Activated CD4-positive, alpha-beta T cell treated with anti-CD3 and anti-CD28 coated beads, Interleukin-2, amount 50 U/mL, for 16 hours (primary cell): ENCODE measurements around the gene PARVB.
"Not testable (repeated sequence)": the region's sequence is repeated elsewhere in the genome, so short reads cannot be mapped to it uniquely, and the experiment has no call there.

Experiments
- DNase-seq: peaks from one replicate; pipeline ENCODE4 v3.0.0-alpha.2; 2020

PARVB gene

DNA sequence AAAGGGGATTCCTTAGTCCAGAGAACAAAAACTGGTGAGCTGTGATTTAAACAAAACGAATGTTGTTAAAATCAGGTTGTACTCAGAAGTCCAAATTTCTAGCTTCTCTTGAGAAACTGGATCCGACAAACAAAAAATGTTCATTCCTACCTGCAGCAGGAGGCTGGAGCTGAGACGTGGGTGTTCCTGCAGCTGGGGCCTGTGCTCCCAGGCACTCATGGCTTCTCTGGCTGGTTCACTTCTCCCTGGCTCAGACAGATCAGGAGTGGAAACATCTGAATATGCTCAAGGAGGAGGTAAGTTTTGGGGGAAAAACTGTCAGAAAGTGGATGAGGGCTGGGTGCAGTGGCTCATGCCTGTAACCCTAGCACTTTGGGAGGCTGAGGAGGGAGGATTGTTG, 24.7 kb upstream of the PARVB start:
- DNase-seq = no peak

- no peak for DNase-seq
Observed at GRCh38 chr22:44000123-44000522, 24.0 kb upstream of the PARVB start.

DNA sequence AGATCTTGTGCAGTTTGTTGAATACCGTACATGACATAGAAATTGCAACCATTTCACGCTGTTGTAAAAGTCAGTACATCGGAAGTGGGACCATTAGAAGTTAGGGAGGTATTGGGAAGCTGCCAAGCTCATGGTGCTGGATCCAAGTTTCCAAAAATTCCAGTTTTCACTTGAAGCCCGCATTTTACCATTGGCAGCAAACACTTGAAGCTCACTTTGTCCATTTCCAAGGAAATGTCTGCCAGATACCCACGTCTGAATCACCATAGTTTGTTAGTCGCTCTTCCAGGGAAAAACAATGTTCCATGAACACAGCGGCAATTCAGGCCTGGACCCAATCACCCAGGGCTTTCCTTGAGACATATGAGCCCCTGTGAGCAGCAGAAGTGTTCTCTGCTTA, 22.6 kb upstream of the PARVB start:
- no peak for DNase-seq

GRCh38 chr22:44002324-44002723, 21.8 kb upstream of the PARVB start:
- DNase-seq = no peak

DNA sequence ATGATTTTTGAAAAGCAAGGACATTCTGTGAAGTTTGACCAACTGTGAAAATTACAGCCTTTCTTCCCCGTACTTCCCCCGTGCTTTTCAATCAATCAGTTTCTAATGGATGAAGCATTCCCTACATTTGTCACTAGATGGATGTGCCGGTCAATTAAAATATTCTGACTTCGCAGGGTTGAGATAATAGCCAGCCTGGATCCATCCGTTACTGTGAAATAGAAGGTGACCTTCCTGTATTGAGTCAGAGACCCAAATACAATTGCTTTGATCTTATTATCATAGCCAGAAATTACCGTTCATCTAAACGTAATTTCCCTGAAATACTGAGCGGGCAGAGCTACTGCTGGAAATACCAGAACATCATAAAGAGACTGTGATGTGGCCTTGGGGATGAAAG, 21.1 kb upstream of the PARVB start:
- no peak for DNase-seq

GRCh38 chr22:44003405-44004103, 20.5 kb upstream of the PARVB start:
- no peak for DNase-seq

- DNase-seq = no peak
Observed at GRCh38 chr22:44004104-44004460, 20.0 kb upstream of the PARVB start.

GRCh38 chr22:44005524-44005923, 18.6 kb upstream of the PARVB start:
- DNase-seq = no peak

DNA sequence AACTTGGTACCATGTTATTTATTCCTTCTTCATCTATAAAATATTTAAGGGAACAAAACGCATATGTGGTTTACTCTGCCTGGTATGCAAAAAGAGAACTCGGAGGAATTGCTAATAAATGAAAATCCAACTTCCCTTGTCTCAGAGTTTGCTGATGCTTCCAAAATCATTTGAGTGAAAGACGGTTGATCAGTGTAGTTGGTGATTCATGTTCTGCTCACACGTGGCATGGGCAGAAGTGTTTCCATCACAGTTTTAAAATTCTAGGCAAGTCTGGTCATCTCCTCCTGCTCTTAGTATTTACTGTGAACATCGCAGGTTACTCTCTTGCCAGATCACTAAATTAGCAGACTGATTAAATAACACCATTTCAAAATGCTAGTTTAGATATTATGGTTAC, 11.9 kb upstream of the PARVB start:
- no peak for DNase-seq

DNA sequence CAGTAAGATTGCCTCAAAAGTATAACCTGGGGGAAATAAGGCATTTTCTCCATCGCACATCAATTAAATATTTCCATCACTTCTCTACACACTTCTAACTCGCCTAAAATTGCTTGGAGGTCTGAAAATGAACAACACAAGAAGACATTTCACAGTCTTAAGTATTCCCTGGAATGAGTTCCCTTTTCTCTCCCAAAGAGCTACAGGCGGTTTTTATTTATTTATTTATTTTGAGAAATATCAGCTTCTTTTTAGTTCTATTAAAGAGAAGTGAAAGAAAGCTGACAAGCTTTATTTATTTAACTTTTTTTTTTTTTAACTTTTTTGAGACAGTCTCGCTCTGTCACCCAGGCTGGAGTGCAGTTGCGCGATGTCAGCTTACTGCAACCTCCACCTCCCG, 11.5 kb upstream of the PARVB start:
- DNase-seq = no peak

DNA sequence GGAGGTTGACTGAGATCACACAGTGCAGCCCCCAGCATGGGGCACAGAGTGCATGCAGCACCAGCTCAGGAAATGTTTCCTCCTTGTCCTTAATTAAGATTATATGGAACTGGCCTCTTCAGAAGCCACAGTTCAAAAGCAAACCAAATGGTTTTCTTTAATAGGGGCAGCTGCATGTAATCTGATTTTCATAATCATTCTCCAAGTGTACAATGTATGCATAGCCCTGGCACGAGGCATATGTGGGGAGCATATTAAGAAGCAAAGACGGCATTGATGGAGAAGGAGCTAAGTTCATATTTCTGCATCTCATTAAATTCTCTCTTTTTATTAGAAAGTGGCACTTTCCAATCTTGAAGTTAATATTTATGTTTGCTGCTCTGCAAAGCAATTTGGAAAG, 9.9 kb upstream of the PARVB start:
- DNase-seq = no peak

GRCh38 chr22:44016586-44016985, 7.5 kb upstream of the PARVB start:
- DNase-seq = not testable (repeated sequence)

GRCh38 chr22:44018594-44018993, 5.5 kb upstream of the PARVB start:
- no peak for DNase-seq

DNA sequence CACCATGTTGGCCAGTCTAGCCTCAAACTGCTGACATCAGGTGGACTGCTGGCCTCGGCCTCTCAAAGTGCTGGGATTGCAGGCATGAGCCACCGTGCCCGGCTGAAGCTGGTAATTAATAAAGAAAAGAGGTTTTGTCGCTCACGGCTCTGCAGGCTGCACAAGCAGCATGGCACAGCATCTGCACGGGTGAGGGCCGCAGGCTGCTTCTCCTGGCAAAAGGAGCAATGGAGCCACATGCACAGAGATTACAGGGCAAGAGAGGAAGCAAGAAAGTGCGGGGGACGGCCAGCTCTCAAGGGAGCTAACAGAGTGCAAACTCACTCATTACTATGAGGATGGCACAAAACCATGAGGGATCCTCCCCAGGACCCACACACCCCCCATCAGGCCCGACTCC, 4.7 kb upstream of the PARVB start:
- no peak for DNase-seq

DNA sequence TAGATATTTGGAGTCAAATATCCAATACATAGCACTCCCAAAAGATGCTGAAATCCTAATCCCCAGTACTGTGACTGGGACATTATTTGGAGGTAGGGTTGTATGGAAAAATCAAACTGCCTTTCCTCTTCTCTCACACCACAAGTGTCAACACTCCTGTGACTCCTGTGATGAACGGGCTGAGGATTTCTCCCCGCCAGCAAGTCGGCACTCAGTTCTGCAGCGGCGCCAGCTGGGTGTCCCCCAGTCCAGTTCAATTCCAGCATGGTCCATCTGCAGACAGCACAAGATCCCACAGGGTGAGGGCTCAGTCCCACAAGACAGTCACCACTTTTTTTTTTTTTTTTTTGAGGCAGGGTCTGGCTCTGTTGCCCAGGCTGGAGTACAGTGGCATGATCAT, 4.3 kb upstream of the PARVB start:
- no peak for DNase-seq

- no peak for DNase-seq
Observed at GRCh38 chr22:44020981-44021380, 3.1 kb upstream of the PARVB start.

GRCh38 chr22:44023404-44024287, 456 bp upstream of the PARVB start:
- DNase-seq = peak; percentile 56

- no peak for DNase-seq
Observed at GRCh38 chr22:44025171-44026065, 1.3 kb downstream of the PARVB start.

- DNase-seq = no peak
Observed at GRCh38 chr22:44026066-44026629, 2.0 kb downstream of the PARVB start.

GRCh38 chr22:44026630-44027511, 2.8 kb downstream of the PARVB start:
- DNase-seq = peak; percentile 82

- no peak for DNase-seq
Observed at GRCh38 chr22:44028091-44028490, 4.0 kb downstream of the PARVB start.

DNA sequence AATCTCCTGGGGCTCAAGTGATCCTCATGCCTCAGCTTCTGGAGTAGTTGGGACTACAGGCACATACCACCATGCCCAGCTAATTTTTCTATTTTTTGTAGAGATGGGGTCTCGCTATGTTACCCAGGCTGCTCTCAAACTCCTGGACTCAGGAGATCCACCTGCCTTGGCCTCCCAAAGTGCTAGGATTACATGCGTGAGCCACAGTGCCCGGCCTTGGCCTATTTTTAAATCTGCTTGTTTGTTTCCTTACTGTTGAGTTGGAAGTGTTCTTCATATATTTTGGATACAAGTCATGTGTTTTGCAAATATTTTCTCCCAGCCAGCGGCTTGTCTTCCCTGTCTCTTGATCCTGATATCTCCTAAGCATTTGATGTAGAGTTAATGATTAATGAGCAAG, 5.0 kb downstream of the PARVB start:
- no peak for DNase-seq
